Cerebellar cortex (tissue), 1 donor: ENCODE measurements around the gene VPS16.
"Not testable (repeated sequence)": the region's sequence is repeated elsewhere in the genome, so short reads cannot be mapped to it uniquely, and the experiment has no call there.

Experiments
- DNase-seq: peaks from one replicate; pipeline ENCODE4 v3.0.0-alpha.2; 2015; ENCODE audit warnings: low spot score

Gene VPS16

DNA sequence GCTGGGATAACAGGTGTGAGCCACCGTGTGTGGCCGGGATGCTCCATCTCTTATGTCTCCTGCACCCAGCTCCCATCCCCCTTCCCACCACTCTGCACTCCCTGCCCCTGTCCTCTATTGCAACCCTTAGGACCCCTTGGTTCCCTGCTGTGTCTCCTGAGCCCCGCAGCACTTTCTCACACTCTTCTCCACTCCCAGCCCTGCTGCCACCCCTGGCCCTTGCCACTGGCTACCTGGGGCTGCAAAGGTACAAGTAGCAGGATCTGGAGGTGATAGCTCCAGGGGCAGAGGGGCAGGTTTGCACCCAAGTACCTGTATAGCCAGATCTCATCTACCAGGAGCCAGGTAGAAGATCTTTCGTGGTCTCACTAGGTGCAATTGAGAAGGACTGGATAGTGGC lies 33.5 kb upstream of the VPS16 start:
- DNase-seq: no peak

DNA sequence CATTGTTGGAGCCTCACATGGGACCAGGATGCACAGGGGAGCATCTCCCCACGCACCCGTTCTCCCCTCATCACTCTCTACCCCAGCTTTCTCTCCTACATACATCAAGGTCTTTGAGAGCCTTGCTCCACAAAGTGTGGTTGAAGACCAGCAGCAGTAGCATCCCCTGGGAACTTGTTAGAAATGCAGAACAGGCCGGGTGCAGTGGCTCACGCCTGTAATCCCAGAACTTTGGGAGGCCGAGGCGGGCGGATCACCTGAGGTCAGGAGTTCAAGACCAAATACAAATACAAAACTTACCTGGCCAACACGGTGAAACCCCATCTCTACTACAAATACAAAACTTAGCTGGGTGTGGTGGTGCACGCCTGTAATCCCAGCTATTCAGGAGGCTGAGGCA lies 32.6 kb upstream of the VPS16 start:
- not testable (repeated sequence) for DNase-seq

DNA sequence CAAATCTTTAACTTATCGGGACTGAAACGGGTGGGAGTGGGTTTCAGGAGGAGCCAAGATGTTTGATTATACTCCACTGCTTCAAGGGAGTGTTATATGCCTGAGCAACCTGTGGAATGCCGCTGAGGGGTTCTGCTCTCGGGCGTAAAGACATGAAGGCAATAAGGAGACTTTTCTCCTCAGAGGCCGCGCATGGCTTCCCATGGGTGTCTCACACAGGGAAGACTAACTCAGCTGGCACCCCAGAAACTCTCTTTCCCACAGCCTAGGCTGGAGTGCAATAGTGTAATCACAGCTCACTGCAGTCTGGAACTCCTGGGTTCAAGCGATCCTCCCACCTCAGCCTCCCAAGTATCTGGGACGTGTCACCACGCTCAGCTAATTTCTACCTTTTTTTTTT lies 30.9 kb upstream of the VPS16 start:
- no peak for DNase-seq

DNA sequence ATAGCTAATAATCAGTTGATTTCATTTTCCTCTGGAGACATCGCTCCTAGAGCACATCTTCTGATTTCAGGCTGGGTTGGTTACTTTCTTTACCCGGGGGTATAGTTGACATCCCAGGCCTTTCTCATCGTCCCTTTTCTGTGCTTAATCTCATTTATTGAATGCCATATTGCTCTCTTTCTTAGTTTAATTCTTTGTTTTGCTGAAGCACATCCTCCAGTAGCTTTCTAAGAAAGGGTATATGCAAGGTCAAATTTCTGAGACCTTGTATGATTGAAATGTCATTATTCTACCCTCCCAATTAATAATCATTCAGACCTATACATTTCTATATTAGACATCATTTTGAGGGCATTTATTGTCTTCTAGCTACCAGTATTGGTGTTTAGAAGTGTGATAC lies 28.4 kb upstream of the VPS16 start:
- no peak for DNase-seq

DNA sequence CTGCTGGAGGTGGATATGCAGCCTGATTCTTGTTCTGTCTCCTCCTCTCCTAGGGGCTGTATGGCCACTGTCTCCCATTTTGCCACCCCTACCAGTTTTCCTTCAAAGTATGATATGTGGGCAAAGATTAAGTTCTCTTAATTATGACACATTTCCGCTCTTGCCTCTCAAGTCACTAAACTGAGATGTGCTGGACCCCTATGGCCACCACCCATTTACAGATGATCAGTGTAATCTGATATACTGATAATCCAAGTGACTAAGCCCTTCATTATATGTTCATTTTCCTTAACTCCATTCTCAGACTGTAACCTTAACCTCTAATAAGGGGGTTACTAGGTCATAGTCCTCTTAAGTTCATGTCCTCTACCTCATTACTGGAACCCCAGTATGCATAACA lies 26.5 kb upstream of the VPS16 start:
- no peak for DNase-seq

DNA sequence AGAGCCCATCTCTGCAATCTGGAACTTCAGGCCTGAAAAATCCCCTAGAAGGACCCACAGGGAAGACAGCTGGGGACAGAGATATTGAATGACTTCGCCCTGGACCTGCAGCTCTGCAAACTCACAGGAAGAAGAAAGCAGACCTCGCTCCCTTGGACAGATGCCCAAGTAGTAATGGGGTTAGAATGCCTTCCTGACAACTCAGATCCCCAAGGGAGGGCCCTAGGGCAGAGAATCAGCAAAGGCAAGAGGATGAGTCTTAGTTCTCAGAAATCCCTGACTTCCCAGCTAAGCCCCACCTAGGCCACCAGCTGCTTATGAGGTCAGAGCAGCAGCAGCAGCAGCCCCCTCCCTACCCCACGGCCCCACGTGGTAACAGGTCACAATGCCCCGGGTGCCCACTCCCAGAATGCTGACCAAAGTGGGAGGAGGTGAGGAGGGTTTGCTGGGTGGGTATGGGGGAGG lies 25.9 kb upstream of the VPS16 start, which contains the start of gene C20orf141:
Gene C20orf141, plus strand, starts transcription at position 401 of the 465 bp plus-strand sequence. CDS start 198 bp downstream, outside the sequence.
- no peak for DNase-seq

DNA sequence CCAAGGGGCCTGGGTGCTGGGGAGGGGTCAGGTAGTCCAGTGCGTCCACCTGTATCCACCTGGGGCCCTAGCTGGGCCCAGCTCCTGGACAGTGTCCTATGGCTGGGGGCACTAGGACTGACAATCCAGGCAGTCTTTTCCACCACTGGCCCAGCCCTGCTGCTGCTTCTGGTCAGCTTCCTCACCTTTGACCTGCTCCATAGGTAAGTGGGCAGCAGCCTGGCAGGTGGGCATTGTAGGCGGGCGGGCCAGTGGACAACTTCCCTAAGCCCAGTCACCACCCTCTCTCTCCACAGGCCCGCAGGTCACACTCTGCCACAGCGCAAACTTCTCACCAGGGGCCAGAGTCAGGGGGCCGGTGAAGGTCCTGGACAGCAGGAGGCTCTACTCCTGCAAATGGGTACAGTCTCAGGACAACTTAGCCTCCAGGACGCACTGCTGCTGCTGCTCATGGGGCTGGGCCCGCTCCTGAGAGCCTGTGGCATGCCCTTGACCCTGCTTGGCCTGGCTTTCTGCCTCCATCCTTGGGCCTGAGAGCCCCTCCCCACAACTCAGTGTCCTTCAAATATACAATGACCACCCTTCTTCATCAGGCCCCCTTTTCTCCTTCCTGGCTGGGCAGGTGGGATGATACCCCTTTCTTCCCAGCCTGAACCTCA lies 25.2 kb upstream of the VPS16 start:
- DNase-seq: no peak

DNA sequence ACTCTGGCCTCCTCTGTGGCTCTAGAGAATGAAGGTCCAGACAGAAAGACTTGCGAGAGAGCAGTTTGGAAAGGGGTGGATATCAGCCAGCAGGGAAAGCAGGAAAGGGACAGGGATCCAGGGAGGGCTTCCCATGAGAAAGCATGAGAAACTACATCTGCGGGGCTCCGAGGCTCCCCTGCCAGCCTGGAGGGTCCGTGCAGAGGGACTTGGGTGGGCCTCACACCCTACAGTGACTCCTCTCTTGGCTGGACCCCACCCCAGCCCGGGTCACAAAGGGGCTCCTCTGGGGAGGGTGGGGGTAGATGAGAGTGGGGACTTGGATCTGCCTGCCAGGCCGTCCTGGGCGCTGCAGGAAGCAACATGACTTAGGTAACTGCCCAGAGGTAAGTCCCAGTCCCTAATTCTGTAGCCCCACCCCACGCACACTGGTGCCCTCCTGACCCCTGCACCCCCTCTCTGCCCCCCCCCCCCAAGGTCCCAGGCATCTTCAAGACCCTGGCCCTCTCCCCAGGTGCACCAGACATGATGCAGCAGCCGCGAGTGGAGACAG lies 24.4 kb upstream of the VPS16 start, which contains the start of gene TMEM239:
Gene TMEM239, plus strand, starts transcription at position 335 of the 553 bp plus-strand sequence. Its CDS starts 191 bp downstream, at position 526.
- DNase-seq: no peak

DNA sequence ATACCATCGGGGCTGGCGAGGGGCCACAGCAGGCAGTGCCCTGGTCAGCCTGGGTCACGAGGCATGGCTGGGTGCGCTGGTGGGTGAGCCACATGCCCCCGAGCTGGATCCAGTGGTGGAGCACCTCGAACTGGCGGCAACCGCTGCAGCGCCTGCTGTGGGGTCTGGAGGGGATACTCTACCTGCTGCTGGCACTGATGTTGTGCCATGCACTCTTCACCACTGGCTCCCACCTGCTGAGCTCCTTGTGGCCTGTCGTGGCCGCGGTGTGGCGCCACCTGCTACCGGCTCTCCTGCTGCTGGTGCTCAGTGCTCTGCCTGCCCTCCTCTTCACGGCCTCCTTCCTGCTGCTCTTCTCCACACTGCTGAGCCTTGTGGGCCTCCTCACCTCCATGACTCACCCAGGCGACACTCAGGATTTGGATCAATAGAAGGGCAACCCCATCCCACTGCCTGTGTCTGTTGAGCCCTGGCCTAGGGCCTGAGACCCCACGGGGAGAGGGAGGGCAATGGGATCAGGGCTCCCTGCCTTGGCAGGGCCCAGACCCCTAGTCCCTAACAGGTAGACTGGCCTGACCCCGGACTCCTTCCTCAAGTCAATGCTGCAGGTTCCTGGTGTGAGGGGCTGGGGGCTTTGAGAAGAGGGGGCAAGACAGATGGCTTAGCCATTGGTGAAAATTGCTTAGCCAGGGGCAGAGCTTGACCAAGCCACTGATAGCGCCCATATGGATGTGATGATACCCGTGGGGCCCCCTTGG lies 23.8 kb upstream of the VPS16 start:
- no peak for DNase-seq

DNA sequence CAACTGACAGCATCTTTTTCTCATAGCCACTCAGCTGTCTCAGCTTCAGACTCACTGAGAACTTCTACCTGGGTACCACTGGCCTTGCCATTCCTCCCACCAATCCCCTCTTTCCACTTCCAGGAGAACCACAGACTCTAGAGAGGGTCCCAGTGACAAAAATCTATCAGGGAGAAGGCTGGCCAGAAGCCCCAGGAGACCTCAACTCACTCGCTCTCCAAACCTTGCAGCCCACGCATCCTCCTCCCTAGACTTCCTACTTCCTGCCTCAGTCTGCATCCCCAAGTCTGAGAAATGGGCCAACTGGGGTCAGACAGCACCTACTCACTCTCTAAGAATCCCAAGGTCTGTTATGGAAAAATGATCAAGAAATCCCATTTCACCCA lies 23.2 kb upstream of the VPS16 start:
- no peak for DNase-seq

DNA sequence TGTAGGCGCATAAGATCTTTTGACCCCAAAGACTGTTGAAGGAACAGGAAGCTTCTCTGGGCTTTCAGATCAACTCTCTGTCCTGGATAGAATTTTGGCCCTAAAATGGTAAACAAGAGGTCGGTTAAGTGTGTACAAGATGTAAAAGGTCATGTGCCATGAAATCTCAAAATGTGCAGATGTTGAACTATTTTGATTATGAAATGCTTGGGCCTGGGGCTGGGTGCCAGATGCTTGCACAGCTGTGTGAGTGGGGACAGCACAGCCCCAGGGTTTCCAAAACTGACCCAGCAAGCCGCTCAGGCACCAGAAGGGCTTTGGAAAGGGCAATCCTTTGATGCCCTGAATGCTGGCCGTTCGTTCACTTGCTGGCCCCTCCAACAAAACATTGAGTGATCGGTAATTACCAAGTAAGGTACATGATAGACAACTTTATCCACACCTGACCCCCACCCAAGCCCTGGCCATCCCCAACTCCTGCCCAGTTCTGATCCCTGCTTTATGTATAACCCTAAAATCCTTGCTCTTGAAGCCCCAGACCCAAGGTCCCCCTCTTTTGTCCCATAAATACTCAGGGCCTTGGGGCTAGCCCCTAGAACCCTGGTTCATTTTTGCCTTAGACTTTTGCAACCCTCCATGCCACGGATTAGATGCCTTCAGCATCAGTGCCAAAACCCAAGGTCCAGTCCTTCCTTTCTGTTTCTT lies 22.5 kb upstream of the VPS16 start:
- DNase-seq: no peak

DNA sequence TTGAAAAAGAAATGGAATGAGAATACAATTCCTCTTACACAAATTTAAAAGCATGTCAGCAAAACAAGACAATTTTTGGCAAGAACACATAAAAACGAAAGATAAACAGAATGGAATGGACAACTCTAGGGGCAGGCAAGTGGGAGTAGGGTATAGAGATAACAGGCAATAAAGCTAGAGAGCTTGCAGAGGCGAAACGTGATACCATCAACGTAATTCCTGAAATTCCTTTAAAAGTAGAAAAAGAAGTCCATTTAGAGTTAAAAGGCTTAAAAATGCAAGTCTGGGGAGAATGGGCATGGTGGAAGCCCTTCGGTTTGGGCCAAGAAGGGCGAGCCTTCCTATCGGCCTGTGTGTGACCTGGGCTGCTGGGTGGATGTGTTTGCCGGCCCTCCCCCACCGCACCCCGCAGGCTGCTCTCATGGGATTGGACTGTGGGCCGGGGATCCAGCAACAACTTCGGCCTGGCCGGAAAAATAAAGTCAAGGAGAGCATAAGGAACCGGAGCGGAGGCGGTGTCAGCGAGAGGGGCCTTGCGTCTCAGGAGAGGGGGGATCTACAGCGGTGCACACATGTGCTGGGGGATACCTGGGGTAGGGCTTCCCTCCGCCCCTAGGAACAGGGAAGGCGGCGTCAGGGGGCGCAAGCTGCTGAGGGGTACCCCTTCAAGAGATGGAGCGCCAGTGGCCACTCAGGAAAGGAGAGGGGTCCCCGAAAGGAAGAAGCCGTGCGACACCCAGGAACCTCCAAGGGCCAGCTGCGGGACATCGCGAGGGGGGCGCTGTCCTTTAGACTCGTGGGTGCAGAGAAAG lies 20.3 kb upstream of the VPS16 start:
- no peak for DNase-seq

DNA sequence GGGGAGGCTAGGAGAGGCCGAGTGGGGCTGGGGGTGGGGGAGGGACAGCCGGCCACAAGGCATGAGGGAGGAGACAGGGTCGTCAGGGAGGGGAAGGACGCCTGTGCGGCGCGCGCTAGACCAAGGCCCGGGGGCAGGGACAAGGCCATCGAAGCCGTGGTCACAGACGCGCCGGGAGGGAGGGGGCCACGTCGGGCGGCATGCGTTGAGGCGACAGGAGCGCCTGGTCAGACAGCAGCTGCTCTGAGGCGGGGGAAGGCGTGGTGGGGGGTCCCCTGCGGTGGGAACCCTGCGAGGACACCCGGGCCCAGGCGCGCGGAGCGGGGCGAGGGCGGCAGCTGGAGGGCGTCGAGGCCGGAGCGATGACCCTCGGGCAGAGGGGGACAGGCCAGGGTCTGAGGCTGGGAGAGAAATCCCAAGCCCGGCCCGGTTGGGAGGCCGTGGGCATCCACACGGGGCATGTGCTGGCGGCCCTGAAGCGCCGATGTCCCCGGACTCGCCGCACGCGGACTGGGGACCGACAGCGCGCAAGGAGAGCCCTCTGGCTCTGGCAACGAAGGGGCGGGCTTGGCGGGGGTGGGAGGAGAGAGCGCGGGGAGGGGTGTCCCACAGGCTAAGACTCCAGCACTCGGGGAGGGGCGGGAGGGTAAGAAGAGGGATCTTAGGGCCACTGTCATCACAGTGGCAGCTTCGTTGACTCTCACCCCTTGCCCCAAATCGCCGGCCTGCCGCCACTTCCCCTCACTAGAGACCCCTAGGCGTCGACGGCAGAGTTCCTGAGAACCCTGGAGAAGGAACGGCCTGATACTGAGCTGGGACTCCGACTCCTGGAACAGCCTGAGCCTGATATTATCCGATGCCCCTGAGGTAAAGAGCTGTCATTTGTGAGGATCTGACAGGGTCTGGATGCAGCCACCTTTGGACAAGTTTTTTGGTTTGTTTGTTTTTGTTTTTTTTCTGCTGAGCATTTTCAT lies 19.4 kb upstream of the VPS16 start:
- no peak for DNase-seq

DNA sequence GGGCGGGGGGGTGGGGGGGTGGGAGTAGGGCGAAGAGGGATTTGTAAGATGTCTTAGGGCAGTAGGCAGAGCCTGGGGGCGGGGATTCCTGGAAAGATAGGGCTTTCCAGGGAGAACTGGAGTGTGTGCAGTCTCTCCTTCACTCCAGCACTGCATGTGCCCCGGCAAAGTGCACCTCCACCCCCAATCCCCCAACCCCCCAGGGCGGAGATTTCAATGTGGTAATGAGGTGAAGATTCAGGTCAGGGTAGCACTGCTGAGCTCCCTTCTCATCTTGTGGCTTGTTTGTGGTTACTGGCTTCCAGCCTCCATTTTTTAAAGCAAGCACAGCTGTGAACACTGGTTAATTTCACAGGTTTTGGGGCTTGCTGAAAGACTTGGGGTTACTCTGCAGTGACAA lies 18.5 kb upstream of the VPS16 start:
- DNase-seq: no peak

DNA sequence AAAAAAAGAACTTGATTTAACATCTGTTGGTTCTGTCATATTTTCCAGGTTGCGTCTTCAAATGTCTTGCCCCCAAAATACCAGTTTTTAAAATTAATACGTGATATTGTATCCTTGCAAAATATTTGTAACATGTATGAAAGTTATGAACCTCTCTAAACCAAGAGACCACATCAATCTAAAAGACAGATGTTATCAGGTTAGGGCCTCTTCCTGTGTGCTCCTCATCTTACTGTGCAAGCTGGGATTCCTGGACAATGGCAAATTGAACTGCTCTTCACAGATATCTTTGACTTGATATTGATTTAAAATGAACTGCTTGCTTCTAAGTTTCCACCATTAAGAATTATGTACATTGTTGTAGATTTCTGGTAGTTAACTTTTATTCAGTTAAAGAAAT lies 14.8 kb upstream of the VPS16 start:
- DNase-seq: no peak

DNA sequence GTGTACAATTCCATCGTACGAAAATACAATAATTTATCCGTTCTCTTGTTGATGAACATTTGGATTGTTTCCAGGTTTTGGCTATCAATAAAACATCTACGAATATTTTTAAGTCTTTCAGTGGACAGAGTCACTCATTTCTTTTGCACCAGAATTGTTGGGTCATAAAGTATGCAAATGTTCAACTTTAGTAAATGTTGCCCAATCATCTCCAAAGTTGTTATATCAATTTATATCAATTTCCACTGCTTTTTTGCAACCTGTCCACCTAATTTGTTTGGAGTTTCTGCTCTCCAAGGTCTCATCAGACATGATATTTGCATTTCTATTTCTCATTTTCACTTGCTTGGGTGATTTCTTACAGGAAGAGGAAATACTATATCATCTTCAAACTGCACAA lies 13.9 kb upstream of the VPS16 start:
- DNase-seq: no peak

DNA sequence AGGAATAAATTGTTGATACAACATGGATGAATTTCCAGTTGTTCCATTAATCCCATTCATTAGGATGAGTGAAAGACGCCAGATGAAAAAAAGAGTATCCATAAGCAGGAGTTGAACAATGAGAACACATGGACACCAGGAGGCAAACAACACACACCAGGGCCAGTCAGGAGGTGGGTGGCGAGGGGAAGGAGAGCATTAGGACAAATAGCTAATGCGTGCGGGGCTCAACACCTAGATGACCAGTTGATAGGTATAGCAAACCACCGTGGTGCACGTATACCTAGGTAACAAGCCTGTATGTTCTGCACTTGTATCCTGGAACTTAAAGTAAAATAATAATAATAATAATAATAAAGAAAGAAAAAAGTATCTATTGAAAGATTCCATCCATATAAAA lies 11.2 kb upstream of the VPS16 start:
- no peak for DNase-seq

DNA sequence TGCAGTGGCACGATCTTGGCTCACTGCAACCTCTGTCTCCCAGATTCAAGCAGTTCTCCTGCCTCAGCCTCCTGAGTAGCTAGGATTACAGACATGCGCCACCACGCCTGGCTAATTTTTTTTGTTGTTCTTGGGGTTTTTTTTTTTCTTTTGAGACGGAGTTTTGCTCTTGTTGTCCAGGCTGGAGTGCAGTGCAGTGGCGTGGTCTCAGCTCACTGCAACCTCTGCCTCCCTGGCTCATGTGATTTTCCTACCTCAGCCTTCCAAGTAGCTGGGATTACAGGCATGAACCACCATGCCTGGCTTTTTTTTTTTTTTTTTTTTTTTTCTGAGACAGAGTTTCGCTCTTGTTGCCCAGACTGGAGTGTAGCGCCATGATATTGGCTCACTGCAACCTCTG lies 9.3 kb upstream of the VPS16 start:
- DNase-seq: not testable (repeated sequence)

DNA sequence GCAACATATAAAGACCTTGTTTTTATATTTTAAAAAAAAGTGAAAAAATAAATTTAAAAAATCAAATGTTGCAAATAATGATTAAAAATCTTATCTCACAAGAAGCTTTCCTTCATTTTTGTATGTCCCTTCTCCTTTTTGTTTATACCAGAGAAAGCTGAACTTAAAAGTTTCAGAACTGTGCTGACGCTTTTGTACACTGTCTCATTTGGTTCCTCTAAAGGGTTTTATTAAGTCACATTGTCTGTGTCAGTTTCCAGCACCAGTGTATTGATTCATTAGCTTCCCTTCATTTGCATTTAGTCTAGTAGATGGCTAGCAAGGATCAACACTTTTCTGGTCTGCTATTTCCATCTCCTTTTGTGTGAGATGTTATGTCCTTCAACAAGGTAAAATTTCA lies 6.8 kb upstream of the VPS16 start:
- DNase-seq: no peak

DNA sequence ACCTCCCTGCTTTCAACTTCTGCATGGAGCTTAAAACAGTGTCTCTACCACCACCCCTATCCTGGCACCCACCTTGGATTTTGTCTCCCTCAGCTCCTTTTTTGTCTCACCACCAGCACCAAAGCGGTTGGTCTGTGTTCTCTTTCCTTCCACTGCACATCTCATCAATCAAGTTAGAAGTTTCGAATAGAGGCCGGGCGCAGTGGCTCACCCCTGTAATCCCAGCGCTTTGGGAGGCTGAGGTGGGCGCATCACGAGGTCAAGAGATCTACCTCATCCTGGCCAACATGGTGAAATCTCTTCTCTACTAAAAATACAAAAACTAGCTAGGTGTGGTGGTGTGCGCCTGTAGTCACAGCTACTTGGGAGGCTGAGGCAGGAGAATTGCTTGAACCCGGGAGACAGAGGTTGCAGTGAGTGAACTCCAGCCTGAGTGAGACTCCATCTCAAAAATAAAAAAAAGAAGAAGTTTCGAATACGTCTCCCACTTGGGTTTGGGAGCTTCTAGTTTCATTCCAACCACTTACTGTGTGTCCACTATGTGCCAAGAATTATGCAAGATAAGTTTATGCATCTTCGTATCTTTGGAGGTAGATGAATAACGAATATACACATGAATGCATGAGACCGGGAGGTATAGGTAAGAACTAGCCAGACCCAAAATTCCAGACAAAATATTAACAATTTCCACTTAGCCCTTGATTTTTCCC lies 6.0 kb upstream of the VPS16 start:
- DNase-seq: no peak
